Measurements from ENCODE around the gene JAM3.

- TF ChIP-seq CTCF (IDR thresholded peaks at IDR 0.05; ENCODE audit: extremely low read depth in 1 of 2, insufficient read depth in 1 of 2, low read depth in 1 of 2, low read length in 2 of 2), result no peak
- no peak for TF ChIP-seq EZH2 (IDR thresholded peaks at IDR 0.05; ENCODE audit: borderline replicate concordance, low read depth, low read length, severe bottlenecking)
- no peak for TF ChIP-seq POLR2A (IDR thresholded peaks at IDR 0.05; ENCODE audit: low read depth, low read length)
Measured at GRCh38 chr11:134036492-134037045, 32.3 kb upstream of the JAM3 start.
